ENCODE results near the gene PSMA3.

PSMA3 gene

GRCh38 chr14:58299401-58300330, 55.0 kb downstream of the PSMA3 start:
- peak in 1 of 2 experiments; percentile 13 for DNase-seq

DNA sequence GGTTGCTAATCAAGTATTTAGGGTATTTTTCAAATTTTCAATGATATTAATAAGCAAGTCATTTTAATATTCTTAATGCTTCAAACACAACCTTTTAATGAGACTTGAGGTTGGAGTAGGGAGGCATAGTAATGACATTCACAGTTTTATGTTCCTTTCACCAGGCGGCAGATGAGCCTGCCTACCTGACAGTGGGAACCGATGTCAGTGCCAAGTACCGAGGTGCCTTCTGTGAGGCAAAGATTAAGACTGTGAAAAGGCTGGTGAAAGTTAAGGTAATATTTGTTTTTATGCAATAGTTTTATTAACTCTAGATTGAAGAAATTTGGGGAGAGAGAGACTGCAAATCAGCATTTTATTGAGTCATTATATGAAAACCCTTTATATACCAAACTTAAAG, 56.8 kb downstream of the PSMA3 start:
- DNase-seq, result no peak

GRCh38 chr14:58305730-58306129, 61.1 kb downstream of the PSMA3 start:
- no peak for DNase-seq

DNA sequence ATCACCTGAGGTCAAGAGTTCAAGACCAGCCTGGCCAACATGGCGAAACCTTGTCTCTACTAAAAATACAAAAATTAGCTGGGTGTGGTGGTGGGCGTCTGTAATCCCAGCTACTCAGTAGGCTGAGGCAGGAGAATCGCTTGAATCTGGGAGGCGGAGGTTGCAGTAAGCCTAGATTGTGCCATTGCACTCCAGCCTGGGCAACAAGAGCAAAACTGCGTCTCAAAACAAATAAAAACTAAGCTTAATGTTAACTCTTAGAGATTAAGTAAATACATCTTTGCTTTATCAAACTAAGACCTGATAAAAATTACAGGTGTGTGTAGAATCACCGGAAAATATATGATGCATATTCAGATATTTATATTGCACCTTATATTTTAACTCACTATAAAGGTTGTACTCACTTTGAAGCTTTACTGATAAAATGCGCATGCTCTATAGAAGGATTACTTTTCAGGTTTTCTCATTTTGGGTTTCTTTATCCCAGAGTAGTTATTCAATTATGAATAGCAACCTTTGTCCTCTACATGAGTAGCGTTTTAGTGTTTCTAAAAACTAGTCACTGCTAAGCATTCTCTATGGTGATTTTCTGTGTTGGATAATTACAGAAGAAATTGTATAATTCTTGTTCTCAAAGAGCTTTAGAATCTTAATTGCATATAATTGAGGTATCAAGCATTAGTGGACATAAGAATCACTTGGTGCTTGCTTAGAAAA, 63.1 kb downstream of the PSMA3 start:
- no peak for DNase-seq

- no peak for DNase-seq
Measured at GRCh38 chr14:58309086-58309485, 64.4 kb downstream of the PSMA3 start.

GRCh38 chr14:58313699-58314098, 69.1 kb downstream of the PSMA3 start:
- DNase-seq, result no peak

GRCh38 chr14:58315606-58316005, 71.0 kb downstream of the PSMA3 start:
- DNase-seq, result no peak
